MV-4-11 (cell line): ENCODE measurements around the gene DCDC2.
"Not testable (repeated sequence)": the region's sequence is repeated elsewhere in the genome, so short reads cannot be mapped to it uniquely, and the experiment has no call there.

Experiments used
- DNase-seq: peaks from one replicate; lab custom pipeline; 2025; lab: John Stamatoyannopoulos, UW

The DCDC2 gene

DNA sequence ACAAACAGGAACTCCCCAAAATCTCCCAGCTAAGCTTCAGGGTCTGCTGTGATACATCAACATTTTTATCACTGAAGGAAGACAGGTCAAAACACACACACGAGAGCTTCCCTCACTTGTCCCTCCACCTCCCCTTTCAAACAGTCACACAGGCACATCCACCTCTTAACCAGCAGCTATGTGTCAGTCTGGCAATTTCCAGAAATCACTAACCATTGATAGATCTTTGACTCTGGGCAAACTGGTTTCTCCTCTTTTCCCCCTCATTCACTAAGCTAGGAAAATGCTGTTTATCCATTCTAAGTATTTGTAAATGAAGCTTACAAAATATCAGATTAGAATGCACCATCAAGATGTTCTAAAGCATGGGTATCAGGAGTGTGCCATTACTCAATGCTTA, 87.8 kb downstream of the DCDC2 start:
- DNase-seq = no peak

DNA sequence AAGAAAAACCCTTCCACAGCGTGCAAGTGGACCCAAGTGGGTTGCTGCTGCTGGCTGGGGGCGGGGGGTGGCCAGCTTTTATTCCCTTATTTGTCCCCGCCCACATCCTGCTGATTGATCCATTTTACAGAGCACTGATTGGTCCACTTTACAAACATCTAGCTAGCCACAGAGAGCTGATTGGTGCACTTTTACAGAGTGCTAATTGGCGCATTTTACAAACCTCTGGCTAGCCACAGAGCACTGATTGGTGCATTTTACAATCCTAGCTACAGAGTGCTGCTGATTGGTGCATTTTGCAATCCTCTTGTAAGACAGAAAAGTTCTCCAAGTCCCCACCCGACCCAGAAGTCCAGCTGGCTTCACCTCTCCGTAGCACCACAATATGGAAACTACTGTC, 99.6 kb downstream of the DCDC2 start:
- DNase-seq = not testable (repeated sequence)

DNA sequence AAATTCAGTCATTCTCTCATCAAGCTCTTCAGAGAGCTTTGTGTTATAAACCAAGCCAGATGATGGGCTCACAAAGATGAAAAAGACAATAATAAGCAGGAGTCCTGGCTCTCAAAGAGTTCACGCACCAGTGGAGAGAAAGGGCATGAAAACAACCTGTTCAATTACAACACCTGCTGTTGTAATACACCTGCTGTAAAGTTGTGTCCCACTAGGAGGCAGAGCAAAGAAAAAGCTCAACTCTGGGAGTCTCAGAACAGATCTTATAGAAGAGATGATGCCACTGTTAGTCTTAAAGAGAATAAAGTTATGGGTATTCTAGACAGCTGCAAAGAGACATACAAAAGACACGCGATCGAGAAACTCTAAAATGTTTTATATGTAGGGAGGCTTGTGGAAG, 100.6 kb downstream of the DCDC2 start:
- no peak for DNase-seq

DNA sequence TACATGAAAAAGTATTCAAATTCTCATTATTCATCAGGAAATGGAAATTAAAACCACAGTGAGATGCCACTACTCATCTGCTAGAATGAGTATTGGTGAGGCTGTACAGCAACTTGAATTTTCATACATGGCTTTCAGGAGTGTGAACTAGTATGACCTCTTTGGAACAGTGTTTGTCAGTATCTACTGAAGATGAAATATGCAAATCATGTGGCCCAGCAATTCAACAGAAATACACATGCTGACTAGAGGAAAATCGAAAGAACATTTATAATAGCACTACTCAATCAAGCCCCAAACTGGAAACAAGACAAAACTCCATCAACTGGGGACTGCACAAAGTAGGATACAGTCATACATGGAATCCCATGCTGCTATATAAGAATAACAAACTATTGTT, 102.2 kb downstream of the DCDC2 start:
- no peak for DNase-seq

DNA sequence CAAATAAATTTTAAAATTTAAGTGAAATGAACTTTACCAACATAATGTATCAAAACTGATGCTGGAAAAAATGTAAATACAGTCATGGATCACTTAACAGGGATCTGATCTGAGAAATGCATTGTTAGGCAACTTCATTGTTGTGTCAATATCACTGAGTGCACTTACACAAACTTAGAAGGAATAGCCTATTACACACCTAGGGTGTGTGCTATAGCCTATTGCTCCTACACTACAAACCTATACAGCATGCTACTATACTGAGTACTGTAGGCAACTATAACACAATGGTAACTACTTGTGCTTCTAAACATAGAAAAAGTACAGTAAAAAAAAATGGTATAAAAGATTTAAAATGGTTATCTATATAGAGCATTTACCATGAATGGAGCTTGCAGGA, 104.5 kb downstream of the DCDC2 start:
- DNase-seq = no peak

DNA sequence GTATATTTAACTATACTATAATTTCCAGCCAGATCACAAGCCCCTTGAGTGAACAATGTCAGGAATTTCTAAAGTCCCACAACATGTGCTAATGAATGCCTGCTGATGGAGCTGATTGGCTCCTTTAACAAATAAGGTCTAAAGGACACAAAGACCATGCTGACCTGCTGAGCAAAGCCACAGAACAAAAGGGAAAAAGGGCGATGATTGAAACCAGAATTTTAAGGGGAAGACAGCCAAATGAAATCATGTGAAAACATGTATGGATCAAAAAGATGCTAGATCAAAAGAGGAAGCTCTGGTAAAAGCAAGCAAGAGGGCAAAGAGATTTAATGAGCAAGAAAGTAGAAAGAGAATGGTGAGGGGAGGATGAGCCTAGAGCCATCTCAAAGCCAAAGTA, 105.6 kb downstream of the DCDC2 start:
- no peak for DNase-seq

DNA sequence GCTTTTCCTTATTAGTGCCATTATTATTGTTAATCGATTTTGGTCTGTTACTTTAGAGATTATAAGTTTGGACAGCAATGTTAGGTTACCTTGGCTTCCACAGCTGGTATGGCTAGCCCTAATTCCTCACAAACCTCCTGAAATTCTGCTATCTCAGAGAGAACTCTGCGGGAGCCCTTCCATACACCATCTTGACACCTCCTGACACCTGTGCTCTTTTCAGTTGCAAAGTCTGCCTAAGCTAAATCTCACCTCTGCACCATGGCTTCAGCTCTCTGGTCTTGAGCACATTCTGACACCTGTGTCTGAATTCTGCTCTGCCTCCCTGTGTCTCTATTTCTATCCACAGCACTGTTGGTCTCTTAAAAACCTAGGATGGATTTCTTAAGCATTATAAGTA, 106.5 kb downstream of the DCDC2 start:
- DNase-seq = no peak

DNA sequence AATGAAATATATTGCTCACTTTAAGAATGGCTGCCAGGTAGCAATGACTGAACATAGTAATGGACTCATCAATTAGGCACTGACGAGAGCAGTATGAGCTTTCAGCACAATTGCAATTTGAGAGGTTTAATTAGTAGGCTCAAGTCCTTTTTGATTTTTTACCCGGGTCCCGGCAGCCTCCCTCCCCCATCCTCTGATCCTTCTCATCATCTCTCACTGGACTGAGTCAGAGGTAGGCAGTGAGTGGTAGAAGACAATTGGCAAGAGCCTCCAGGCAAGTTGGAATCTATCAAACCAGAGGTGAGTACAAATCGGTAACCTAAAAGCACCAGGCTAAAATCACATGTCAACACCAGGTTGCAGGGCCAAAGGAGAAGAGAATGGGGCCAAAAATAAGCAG, 107.9 kb downstream of the DCDC2 start:
- no peak for DNase-seq

DNA sequence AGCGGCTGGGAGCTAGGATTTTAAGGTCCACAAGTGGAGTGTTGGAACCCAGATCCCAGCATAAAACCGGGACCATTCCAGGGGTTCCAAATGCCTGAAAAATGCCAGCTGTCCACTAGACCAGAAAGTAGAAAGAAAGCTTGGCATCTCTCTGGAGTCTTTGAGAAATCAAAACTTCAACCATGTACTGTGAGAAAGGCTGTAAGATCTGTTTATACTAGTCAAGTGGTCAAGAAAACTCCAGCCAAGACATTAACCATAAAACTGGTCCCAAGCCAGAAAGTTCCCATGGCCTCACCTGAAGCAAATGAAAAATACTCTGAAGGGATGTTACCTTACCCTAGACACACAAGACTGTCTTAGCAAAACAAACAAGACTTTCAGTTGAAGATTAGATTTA, 112.6 kb downstream of the DCDC2 start:
- no peak for DNase-seq

DNA sequence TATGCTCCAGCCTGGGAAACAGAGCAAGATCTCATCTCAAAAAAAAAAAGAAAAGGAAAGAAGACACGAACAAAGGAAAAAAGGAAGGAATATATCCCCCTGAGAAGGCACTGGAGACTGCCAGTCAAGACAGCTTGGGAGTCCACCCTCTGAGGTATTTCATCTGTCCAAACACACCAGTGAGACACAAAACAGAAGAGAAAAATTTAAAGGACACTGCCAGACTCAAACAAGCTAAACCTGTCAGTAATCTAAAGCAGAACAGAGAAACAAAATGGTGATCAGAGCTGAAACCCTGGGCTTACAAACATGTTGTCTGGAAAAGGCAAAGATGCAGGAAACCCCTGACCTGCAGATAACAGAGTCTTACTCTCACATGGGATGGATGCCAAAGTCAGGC, 114.9 kb downstream of the DCDC2 start:
- no peak for DNase-seq

DNA sequence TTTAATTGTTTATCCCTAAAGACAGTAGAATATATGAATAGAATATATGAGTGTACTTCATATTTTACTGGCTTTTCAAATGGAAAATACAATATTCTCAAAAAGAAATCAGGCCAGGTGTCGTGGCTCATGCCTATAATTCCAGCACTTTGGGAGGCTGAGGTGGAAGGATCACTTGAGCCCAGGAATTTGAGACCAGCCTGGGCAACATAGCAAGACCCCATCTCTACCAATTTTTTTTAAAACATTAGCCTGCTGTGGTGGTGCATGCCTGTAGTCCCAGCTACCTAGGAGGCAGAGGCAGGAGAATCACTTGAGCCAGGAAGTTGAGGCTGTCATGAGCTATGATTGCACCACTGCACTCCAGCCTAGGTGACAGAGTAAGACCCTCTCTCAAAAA, 116.1 kb downstream of the DCDC2 start:
- DNase-seq = not testable (repeated sequence)

DNA sequence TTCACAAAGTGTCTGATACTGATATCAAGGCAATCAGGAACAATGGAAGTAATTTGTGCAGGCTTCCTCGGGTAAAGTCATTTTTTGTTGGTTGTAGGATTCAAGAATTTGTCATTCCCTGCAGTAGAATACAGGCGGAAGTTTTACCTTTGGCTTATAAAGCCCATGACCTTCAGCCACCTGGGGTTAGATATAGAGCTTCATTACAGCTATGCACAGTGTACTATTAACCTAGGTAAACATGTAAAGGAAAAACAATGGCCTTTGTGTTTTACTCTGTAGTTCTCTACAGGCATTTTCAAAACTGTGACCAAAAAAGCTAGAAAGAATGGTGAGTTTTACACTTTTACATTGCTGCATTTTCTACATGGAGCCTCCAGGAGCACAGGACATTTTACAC, 116.9 kb downstream of the DCDC2 start:
- no peak for DNase-seq

DNA sequence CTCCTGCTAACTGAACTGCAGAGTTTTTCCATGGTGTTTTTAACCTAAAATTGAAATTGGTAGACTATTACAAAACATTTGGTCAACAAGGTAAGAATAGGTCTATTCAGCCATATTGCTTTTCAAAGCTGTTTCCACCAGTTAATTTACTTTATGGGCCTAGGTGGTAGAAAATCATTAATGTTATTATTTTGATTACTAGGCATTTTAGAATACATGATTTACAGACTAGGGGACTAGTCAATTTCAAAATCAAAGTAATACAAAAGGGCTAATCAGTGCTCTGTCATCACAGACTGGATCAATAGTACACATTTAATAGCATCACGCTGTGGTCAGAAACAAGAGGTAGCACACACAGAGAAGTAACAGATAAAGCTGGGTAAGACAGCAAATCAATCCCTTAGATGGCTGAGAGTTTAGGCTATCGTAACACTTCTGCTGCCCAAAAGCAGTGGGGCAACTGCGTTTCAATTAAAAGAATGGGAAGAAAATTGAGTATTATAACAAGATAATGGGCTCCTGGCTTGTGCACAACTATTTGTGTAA, 117.4 kb downstream of the DCDC2 start:
- DNase-seq = no peak

DNA sequence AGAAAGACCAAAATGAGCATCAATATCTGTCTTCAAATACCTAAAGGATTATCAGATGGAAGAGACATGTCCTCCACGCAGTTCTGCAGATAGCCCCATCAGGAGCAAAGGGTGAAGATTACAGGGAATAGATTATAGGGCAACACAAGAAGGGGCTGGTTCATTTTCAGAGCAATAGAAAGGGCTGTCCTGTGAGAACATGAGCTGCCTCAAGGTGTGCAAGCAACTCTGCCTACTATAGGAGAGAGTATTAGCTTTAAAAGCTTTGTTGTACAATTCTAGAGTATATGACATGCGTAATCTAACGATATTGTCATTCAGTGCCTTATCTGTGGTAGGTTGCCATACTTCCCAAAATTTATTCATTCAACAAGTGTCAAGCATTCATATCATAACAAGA, 119.2 kb downstream of the DCDC2 start:
- no peak for DNase-seq

DNA sequence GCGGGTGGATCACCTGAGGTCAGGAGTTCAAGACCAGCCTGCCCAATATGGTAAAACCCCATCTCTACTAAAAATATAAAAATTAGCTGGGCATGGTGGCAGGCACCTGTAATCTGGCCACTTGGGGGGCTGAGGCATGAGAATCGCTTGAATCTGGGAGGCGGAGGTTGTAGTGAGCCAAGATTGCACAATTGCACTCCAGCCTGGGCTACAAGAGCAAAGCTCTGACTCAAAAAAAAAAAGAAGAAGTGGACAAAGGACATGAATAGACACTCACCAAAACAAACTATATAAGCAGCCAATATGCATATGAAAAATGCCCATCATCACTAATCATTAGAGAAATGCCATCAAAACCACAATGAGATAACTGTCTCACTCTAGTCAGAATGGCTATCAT, 121.1 kb downstream of the DCDC2 start:
- DNase-seq = peak; percentile 83

DNA sequence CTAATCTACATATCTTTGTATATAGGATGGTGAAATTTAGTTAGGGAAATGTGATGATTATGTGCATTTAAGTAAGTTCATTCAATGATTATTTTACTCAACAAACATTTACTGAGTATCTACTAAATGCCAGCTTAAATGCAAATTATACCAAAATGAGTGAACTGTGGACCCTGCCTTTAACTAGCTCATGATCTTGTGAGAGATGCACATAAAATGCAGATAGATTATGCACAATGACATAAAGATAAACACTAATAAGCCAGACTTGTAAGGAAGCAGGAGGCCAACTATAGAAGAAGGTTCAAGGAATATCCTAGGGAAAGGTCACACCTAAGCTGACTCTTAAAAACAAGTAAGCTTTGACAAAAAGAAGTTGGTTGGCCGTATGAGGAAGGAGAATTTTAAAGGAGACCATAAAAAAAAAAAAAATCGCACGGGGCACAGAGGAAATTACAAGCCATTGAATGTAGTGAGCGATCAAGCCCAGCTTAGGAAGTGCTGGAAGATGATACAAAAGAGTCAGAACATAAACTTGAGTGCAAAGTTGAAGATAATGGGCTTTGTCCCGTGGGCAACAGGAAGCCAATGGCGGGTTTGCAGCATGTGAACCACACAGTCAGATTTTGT, 123.9 kb downstream of the DCDC2 start:
- peak; percentile 5 for DNase-seq

DNA sequence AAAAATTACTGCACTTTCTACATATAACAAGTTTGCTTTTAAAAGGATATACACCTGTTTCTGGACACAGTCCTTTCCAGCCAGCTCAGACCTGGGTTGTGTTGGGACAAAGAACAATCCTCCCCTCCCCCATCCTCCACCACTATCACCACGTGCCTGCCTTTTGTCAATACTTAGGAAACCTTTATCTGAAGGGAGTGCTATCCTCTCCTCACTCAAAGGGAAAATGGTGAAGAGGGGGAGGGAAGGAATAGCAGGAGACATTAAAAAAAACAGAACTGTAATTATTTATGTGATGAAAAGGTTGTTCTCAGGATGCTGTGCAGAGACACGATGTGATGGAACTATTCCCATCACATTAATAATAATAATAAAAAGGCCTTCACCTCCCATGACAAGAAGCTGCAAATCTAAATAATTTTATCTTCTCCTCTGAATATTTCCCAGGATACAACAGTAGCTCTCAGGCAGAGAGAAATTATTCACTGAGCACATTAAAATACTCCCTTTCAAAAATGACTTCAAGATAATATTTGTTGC, 126.4 kb downstream of the DCDC2 start:
- no peak for DNase-seq

DNA sequence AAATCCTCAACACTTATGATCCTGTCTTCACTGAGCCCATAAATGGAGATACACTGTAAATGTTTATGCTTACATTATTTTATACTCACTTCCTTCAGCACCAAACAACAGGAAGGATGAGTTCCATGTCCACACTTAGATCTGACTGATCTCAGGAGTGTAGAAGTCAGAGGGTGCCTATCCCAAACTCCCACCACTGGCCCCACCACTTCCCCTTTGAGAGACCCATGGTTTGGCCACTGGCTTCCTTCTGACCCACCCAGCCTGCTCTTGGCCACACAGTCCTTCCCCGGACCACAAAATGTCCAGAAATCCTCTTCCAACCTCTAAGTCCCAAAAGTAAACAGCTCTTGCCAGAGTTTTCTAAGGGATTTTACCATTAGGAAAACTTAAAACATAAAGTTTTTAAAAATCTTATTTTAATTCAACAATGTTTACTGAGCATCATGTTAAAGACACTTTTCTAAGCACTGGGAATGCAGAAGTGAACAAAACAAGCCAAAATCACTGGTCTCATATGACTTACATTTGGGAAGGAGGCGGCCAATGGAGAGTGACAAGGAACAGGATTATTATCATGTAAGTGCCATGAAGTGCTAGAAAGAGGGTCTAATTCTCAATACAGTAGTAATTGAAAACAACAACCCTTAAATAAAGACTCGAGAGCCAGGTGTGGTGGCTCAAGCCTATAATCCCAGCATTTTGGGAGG, 128.0 kb downstream of the DCDC2 start:
- peak; percentile 68 for DNase-seq

DNA sequence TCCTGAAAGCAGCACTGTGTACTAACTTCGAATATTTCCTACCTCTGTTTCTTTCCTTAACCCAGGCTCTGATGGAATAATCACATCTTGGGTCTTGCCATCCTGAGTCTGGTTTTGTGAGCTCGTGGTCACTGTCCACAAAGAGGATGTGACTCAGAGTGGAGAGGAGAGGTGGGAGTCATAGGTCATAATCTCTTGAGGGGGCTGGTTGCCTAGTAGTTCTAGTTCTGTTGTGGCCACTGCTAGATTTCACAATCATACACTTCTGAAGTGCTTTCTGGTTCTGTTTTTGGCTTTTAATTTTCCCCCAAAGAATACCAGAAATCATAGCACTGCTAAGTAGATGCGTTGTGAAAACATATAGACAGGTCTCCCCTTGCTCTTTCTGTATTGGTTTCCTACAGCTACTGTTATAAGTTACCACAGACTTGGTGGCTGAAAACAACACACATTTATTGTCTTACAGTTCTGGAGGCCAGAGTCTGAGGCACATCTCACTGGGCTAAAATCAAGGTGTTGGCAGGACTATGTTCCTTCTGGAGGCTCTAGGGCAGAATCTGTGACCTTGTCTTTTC, 129.1 kb downstream of the DCDC2 start:
- peak; percentile 98 for DNase-seq

DNA sequence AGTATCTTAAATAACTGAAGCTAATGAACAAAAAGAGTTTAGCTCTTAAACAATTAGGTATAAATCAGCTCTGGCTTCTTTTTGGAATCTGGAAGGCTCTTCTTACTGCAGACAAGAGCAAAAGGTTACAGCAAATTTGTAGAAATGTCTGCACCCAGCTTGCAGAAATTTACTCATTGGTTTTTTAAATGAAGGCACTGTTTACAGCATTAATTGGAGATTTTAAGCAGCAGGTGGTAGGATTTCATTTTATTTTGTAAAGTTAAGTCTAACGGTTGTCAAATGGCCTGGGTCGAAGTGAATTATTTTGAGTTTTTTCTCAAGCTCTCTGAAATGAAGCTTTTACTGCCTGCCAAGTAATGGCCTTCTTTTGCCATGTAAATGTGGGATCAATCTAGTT, 129.7 kb downstream of the DCDC2 start:
- no peak for DNase-seq

DNA sequence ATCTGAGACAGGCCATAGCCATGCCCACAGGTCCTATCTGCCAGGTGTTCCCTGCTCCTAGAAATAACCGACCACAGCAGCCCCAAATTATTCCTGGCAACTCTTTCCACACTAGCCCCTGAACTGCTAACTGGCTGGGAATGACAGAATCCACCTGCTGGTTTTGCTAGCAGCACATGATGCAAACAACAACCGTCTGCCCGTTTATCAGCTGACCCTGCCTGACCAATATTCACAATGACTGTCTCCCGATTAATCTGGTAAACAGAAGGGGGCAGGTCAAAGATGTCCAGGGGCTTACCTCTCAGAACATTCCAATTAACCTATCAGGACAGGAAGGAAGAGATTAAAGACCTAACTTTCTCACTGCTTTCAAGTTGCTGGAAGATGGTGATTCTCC, 130.3 kb downstream of the DCDC2 start:
- DNase-seq = no peak

DNA sequence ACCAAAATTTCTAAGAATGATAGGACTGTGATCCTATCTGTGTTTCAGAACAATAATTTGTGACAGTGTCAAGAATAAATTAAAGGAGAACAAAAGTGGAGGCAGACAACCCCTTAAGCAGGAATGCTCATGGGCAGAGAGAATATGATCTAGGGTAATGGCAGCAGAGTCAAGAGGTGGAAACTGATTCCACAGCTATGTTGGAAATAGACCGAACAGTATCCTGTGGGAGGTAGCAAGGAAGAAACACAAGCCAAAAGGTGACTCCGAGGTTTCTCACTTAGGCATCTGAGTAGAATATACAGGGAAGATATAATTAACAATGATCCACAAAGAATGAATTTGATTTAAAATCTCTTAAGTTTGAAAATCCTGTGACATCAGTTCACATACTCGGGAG, 131.3 kb downstream of the DCDC2 start:
- no peak for DNase-seq

DNA sequence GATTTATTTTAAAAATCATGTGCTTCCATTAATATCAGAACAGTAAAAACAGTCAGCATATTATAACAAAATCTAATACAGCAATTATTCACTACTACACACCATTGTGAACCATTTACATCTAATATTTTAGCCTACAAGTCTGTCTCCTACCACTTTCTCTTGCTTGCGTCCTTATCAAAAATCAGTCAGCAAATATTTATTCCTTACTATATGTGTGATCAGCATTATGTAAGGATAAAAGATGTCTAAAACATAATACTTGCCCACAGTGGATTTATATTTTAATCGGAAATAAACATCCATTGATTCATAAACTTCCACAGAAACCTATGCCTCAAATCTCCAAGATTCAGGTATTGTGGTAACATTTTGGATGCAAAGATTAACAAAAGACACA, 132.0 kb downstream of the DCDC2 start:
- no peak for DNase-seq
